Measurements from ENCODE around the gene NPTX1.

Gene NPTX1

GRCh38 chr17:80425835-80426426 lies 50.5 kb downstream of the NPTX1 start:
- no peak for FAIRE-seq

DNA sequence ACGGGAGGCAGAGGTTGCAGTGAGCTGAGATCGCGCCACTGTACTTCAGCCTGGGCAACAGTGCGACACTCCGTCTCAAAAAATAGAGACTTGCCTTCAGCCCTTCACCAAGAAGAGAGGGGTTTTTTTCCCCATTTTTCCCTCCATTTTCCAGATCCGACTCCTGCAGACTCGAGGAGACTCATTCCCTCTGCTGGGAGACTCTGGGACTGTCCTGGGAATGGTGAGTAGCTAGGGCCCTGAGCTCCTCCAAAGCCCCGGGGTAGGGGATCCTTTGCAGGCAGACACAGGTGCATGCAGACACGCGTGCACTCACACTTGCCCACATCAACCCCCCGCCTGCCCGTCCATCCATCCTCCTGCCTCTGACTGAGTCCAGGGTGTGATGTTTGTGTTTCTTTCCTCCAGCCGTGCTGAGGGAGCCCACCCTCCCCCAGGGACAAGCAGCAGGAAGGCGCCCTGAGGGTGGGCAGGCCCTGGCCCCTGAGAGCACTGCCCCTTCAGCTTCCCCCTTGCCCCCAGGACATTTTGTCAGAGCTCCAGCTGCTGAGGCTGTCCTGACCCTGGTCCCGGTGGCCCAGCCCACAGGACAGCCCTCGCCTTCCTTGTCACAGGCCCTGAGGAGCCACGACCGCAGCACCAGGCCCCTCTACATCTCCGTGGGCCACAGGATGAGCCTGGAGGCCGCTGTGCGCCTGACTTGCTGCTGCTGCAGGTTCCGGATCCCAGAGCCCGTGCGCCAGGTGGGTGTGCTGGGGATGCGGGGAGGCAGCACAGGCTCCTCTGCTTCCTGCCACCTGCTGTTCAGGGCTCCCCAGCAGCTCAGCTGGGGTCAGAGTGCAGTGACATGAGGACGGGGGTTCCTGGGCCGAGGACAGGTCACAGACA lies 51.3 kb downstream of the NPTX1 start:
- FAIRE-seq: no peak

DNA sequence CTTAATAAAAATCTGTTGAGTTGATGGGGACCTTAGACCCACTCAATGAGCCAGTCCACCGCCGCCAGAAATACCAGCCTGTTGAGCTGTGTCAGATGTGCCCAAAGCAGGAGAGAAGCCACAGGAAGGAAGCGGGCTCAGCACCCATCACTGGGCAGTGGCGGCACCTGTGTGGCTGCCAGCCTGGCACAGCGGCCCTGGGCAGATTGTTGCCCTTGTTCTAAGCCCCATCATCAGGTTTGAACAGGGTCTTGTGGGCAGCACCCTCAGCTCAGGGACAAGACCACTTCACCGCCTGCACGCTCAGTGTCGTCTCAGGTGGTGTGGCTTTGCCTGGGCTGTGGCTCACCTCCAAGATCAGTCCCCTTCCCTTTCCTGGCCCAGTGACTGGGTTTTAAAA lies 52.1 kb downstream of the NPTX1 start:
- no peak for FAIRE-seq

- FAIRE-seq: no peak
These were observed 52.7 kb downstream of the NPTX1 start for GRCh38 chr17:80423536-80424225.

GRCh38 chr17:80422981-80423380 lies 53.4 kb downstream of the NPTX1 start:
- FAIRE-seq: no peak

GRCh38 chr17:80422276-80422675 lies 54.1 kb downstream of the NPTX1 start:
- no peak for FAIRE-seq

GRCh38 chr17:80421381-80422090 lies 54.9 kb downstream of the NPTX1 start:
- FAIRE-seq: no peak

- FAIRE-seq: no peak
These were observed 57.2 kb downstream of the NPTX1 start for GRCh38 chr17:80419255-80419654.

- no peak for FAIRE-seq
These were observed 57.8 kb downstream of the NPTX1 start for GRCh38 chr17:80418589-80418988.
